Mesenchymal stem cell (in vitro differentiated cells and primary cell): ENCODE results near the gene HLCS.

Experiments used
- DNase-seq: peaks from one replicate; pipeline ENCODE4 v3.0.0-alpha.2; 2013
- H2AFZ ChIP-seq: one replicate; pipeline ENCODE4 v1.6.1; 2013; ENCODE audit warnings: low read depth, mild to moderate bottlenecking, control low read depth, inconsistent platforms, low read length, moderate library complexity
- H2AK5ac ChIP-seq: 2 replicates; pipeline ENCODE4 v1.6.1; 2013; ENCODE audit warnings: low read length, moderate library complexity, mild to moderate bottlenecking, inconsistent platforms; ENCODE audit not compliant: severe bottlenecking
- H2BK120ac ChIP-seq: one replicate; pipeline ENCODE4 v1.6.1; 2013; ENCODE audit warnings: low read depth, mild to moderate bottlenecking, inconsistent platforms, low read length, moderate library complexity
- H2BK12ac ChIP-seq, 2 experiments: one replicate each; pipeline ENCODE4 v1.6.1; 2013; ENCODE audit warnings: inconsistent platforms in 2 of 2, low read length in 2 of 2, mild to moderate bottlenecking in 2 of 2, moderate library complexity in 2 of 2, control low read depth in 1 of 2
- H2BK15ac ChIP-seq: one replicate; pipeline ENCODE4 v1.6.1; 2013; ENCODE audit warnings: mild to moderate bottlenecking, low read depth, inconsistent platforms; ENCODE audit not compliant: poor library complexity, severe bottlenecking
- H2BK5ac ChIP-seq: 2 replicates; pipeline ENCODE4 v1.6.1; 2013; ENCODE audit warnings: low read depth, mild to moderate bottlenecking, low read length, control low read depth, inconsistent platforms; ENCODE audit not compliant: poor library complexity, severe bottlenecking
- H3K14ac ChIP-seq, 2 experiments: one replicate each; pipeline ENCODE4 v1.6.1; 2013; ENCODE audit warnings: inconsistent platforms in 2 of 2, low read length in 2 of 2, control low read depth in 1 of 2, mild to moderate bottlenecking in 1 of 2, moderate library complexity in 1 of 2
- H3K18ac ChIP-seq, 2 experiments: one replicate each; pipeline ENCODE4 v1.6.1; 2013; ENCODE audit warnings: inconsistent platforms in 2 of 2, low read length in 2 of 2, control low read depth in 1 of 2, low read depth in 1 of 2, mild to moderate bottlenecking in 1 of 2
- H3K23ac ChIP-seq, 2 experiments: one replicate each; pipeline ENCODE4 v1.6.1; 2013; ENCODE audit warnings: inconsistent platforms in 2 of 2, low read length in 2 of 2, mild to moderate bottlenecking in 2 of 2, moderate library complexity in 2 of 2, control low read depth in 1 of 2
- H3K27ac ChIP-seq: 2 replicates; pipeline ENCODE4 v1.5.1; 2013; ENCODE audit warnings: mild to moderate bottlenecking, moderate library complexity, low read length, control low read depth, inconsistent platforms; ENCODE audit not compliant: poor library complexity, severe bottlenecking
- H3K27me3 ChIP-seq, 2 experiments: 2 replicates each; pipeline versions ENCODE4 v1.6.1 to v1.7.0; 2013; ENCODE audit warnings: low read length in 2 of 2, mild to moderate bottlenecking in 2 of 2, moderate library complexity in 2 of 2, control low read depth in 1 of 2, inconsistent platforms in 1 of 2; ENCODE audit not compliant: control insufficient read depth in 1 of 2, insufficient read depth in 1 of 2
- H3K36me3 ChIP-seq, 2 experiments: 2 replicates each; pipeline versions ENCODE4 v1.6.1 to v1.7.0; 2013; ENCODE audit warnings: low read length in 2 of 2, control low read depth in 1 of 2, inconsistent platforms in 1 of 2, low read depth in 1 of 2, mild to moderate bottlenecking in 1 of 2; ENCODE audit not compliant: insufficient read depth in 2 of 2, control insufficient read depth in 1 of 2
- H3K4ac ChIP-seq, 2 experiments: one replicate each; pipeline ENCODE4 v1.6.1; 2013; ENCODE audit warnings: inconsistent platforms in 2 of 2, low read length in 2 of 2, mild to moderate bottlenecking in 2 of 2, moderate library complexity in 2 of 2, control low read depth in 1 of 2, low read depth in 1 of 2
- H3K4me1 ChIP-seq: 2 replicates; pipeline ENCODE4 v1.6.1; 2013; ENCODE audit warnings: low read depth, low read length, control low read depth; ENCODE audit not compliant: control insufficient read depth, insufficient read depth
- H3K4me2 ChIP-seq: 2 replicates; pipeline ENCODE4 v1.6.1; 2013; ENCODE audit warnings: low read length, mild to moderate bottlenecking, inconsistent platforms; ENCODE audit not compliant: poor library complexity, severe bottlenecking
- H3K4me3 ChIP-seq, 2 experiments: 2 replicates each; pipeline versions ENCODE4 v1.5.1 to v1.7.0; 2013; ENCODE audit warnings: low read length in 2 of 2, mild to moderate bottlenecking in 2 of 2, control low read depth in 1 of 2, low read depth in 1 of 2; ENCODE audit not compliant: insufficient read depth in 1 of 2
- H3K79me1 ChIP-seq: replicated peaks from 2 replicates; pipeline ENCODE4 v1.6.1; 2013; ENCODE audit warnings: mild to moderate bottlenecking, control low read depth, low read length, inconsistent platforms; ENCODE audit not compliant: poor library complexity, severe bottlenecking
- H3K9ac ChIP-seq: 2 replicates; pipeline ENCODE4 v1.7.0; 2013; ENCODE audit warnings: mild to moderate bottlenecking, low read length, moderate library complexity
- H3K9me3 ChIP-seq: 2 replicates; pipeline ENCODE4 v1.7.0; 2013; ENCODE audit warnings: mild to moderate bottlenecking, low read length; ENCODE audit not compliant: control insufficient read depth
- H4K8ac ChIP-seq: one replicate; pipeline ENCODE4 v1.6.1; 2013; ENCODE audit warnings: inconsistent platforms, mild to moderate bottlenecking, low read length, moderate library complexity
- H4K91ac ChIP-seq: one replicate; pipeline ENCODE4 v1.6.1; 2013; ENCODE audit warnings: mild to moderate bottlenecking, low read length, inconsistent platforms
- WGBS: methylation state at CpG from one replicate; pipeline ENCODE4 v1.1.7; 2013; ENCODE audit warnings: mixed read lengths; 5-methylcytosine and 5-hydroxymethylcytosine counted together

The HLCS gene

DNA sequence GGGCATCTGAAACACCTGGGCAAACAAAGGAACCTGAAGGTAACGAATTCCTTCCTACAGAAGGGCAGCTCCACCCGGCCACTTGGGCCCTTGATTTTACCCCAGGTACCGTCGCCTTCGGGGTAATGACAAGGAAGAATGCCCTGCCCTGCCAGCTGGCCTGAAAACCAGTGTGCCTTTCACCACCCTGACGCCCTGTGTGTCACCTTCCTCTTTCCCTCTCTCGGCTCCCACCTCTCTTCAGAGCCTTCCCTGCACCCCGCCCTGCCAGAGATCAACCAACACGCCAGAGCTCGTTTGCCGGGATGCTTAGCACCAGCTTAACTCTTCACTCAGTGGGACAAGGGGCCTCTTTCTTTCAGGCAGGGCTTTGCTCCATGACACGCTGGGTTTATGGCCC lies 181.5 kb downstream of the HLCS start:
- WGBS: 88% methylated on average over 12 of the region's 12 CpGs
- Histone ChIP-seq H3K27ac (no peak overlapping the region), H2AFZ (no peak overlapping the region), H3K79me1 (peaks cover 4% of the 10 kb centered on the region), H3K9me3 (no peaks in the 10 kb centered on the region), H2BK15ac (no peak overlapping the region), H4K91ac (no peak overlapping the region), H2AK5ac (peak overlapping the region; percentile 23), H2BK5ac (no peak overlapping the region), H2BK120ac (no peak overlapping the region), H3K4me3 (no peak overlapping the region), H3K36me3 (no peaks in the 10 kb centered on the region), H3K27me3 (no peaks in the 10 kb centered on the region), H3K18ac (no peak overlapping the region), H3K4me2 (no peak overlapping the region), H4K8ac (no peak overlapping the region), H3K9ac (no peak overlapping the region), H3K14ac (no peak overlapping the region), H3K4ac (no peak overlapping the region), H3K23ac (no peak overlapping the region), H2BK12ac (no peak overlapping the region), H3K4me1 (peaks cover 6% of the 10 kb centered on the region)
- DNase-seq: no peak

GRCh38 chr21:36783612-36784374 lies 182.7 kb downstream of the HLCS start:
- Histone ChIP-seq H3K9ac (no peak overlapping the region), H3K4me2 (no peak overlapping the region), H2BK5ac (no peak overlapping the region), H3K23ac (no peak overlapping the region), H3K14ac (no peak overlapping the region), H3K18ac (no peak overlapping the region), H2AK5ac (no peak overlapping the region), H3K4me3 (no peak overlapping the region), H3K4me1 (peaks cover 6% of the 10 kb centered on the region), H4K91ac (no peak overlapping the region), H2BK15ac (no peak overlapping the region), H3K79me1 (peaks cover 4% of the 10 kb centered on the region), H3K36me3 (no peaks in the 10 kb centered on the region), H3K4ac (no peak overlapping the region), H3K9me3 (no peaks in the 10 kb centered on the region), H2BK120ac (no peak overlapping the region), H3K27me3 (no peaks in the 10 kb centered on the region), H4K8ac (no peak overlapping the region), H2AFZ (no peak overlapping the region), H3K27ac (no peak overlapping the region), H2BK12ac (no peak overlapping the region)
- 85% methylated on average over 8 of the region's 8 CpGs for WGBS
- DNase-seq: peak; percentile 18

GRCh38 chr21:36780861-36781260 lies 185.6 kb downstream of the HLCS start:
- Histone ChIP-seq H3K36me3 (no peaks in the 10 kb centered on the region), H3K9me3 (no peaks in the 10 kb centered on the region), H3K79me1 (peaks cover 3% of the 10 kb centered on the region), H2BK12ac (no peak overlapping the region), H2AK5ac (no peak overlapping the region), H3K14ac (no peak overlapping the region), H3K4me3 (no peak overlapping the region), H2BK15ac (no peak overlapping the region), H3K4ac (no peak overlapping the region), H3K4me1 (peaks cover 3% of the 10 kb centered on the region), H3K4me2 (no peak overlapping the region), H3K23ac (no peak overlapping the region), H3K27ac (no peak overlapping the region), H4K91ac (no peak overlapping the region), H4K8ac (no peak overlapping the region), H2BK5ac (no peak overlapping the region), H3K18ac (no peak overlapping the region), H2AFZ (no peak overlapping the region), H3K27me3 (no peaks in the 10 kb centered on the region), H2BK120ac (no peak overlapping the region), H3K9ac (no peak overlapping the region)
- WGBS: 71% methylated on average over 4 of the region's 6 CpGs
- DNase-seq: no peak

- Histone ChIP-seq H4K8ac (no peak overlapping the region), H3K14ac (no peak overlapping the region), H2AFZ (no peak overlapping the region), H3K9ac (no peak overlapping the region), H3K36me3 (no peaks in the 10 kb centered on the region), H4K91ac (no peak overlapping the region), H2AK5ac (no peak overlapping the region), H3K9me3 (no peaks in the 10 kb centered on the region), H3K4me3 (no peak overlapping the region), H2BK5ac (no peak overlapping the region), H3K4ac (no peak overlapping the region), H3K18ac (peak overlapping the region in 1 of 2 experiments; percentile 22), H3K27ac (no peak overlapping the region), H3K4me1 (peaks cover 7% of the 10 kb centered on the region), H3K23ac (no peak overlapping the region), H3K79me1 (no peaks in the 10 kb centered on the region), H3K27me3 (no peaks in the 10 kb centered on the region), H2BK15ac (no peak overlapping the region), H3K4me2 (no peak overlapping the region), H2BK12ac (no peak overlapping the region), H2BK120ac (no peak overlapping the region)
- WGBS: 87% methylated on average over 9 of the region's 10 CpGs
- DNase-seq: no peak
Measured at GRCh38 chr21:36776981-36777617, 189.4 kb downstream of the HLCS start.
